Hepatocyte (in vitro differentiated cells): Measurements from ENCODE around the gene CEACAM7. TPM values are rescaled to one million over a fixed set of nuclear protein-coding genes. Genes with fewer than 3 reads are reported as not detected.

ENCODE experiments used
- DNase-seq: peaks from one replicate; pipeline ENCODE4 v3.0.0-alpha.2; 2016; ENCODE audit warnings: low spot score
- H2AFZ ChIP-seq: fragments of 200-600 bp; sonication (generic); 2 replicates; pipeline ENCODE4 v1.6.0; 2016; ENCODE audit warnings: antibody characterized with exemption, mild to moderate bottlenecking
- H3K27ac ChIP-seq: fragments of 200-600 bp; sonication (generic); 2 replicates; pipeline ENCODE4 v1.5.1; 2016; ENCODE audit warnings: mild to moderate bottlenecking
- H3K27me3 ChIP-seq: fragments of 200-600 bp; sonication (generic); 2 replicates; pipeline ENCODE4 v1.6.1; 2016
- H3K36me3 ChIP-seq: fragments of 200-600 bp; sonication (generic); replicated peaks from 2 replicates; pipeline ENCODE4 v1.5.1; 2016; ENCODE audit warnings: low read depth; ENCODE audit not compliant: insufficient read depth
- H3K4me1 ChIP-seq: fragments of 200-600 bp; sonication (generic); 2 replicates; pipeline ENCODE4 v1.5.1; 2016; ENCODE audit warnings: mild to moderate bottlenecking, moderate library complexity; ENCODE audit not compliant: insufficient read depth
- H3K4me2 ChIP-seq: fragments of 200-600 bp; sonication (generic); 2 replicates; pipeline ENCODE4 v1.6.0; 2016
- H3K4me3 ChIP-seq: fragments of 200-600 bp; sonication (generic); 2 replicates; pipeline ENCODE4 v1.5.1; 2016; ENCODE audit warnings: mild to moderate bottlenecking
- H3K79me2 ChIP-seq: fragments of 200-600 bp; sonication (generic); 2 replicates; pipeline ENCODE4 v1.6.0; 2017; ENCODE audit warnings: mild to moderate bottlenecking
- H3K9me2 ChIP-seq: fragments of 200-600 bp; sonication (generic); replicated peaks from 2 replicates; pipeline ENCODE4 v1.6.0; 2017; ENCODE audit warnings: mild to moderate bottlenecking; ENCODE audit not compliant: insufficient read depth
- H3K9me3 ChIP-seq: fragments of 200-600 bp; sonication (generic); 2 replicates; pipeline ENCODE4 v1.5.1; 2016; ENCODE audit warnings: low read depth, mild to moderate bottlenecking
- H4K20me1 ChIP-seq: fragments of 200-600 bp; sonication (generic); 2 replicates; pipeline ENCODE4 v1.6.0; 2016; ENCODE audit warnings: mild to moderate bottlenecking; ENCODE audit not compliant: insufficient read depth, poor library complexity, severe bottlenecking
- EZH2 ChIP-seq: fragments of 200-600 bp; sonication (generic); IDR thresholded peaks from 2 replicates; pipeline ENCODE4 v1.6.1; 2016; ENCODE audit warnings: antibody characterized with exemption, mild to moderate bottlenecking, borderline replicate concordance
- EZH2phosphoT487 ChIP-seq: fragments of 200-600 bp; sonication (generic); IDR thresholded peaks from one replicate; pipeline ENCODE4 v1.6.1; 2018; ENCODE audit warnings: antibody characterized with exemption, mild to moderate bottlenecking, low read depth, moderate library complexity; ENCODE audit not compliant: unreplicated experiment, severe bottlenecking
- WGBS: methylation state at CpG from one replicate; pipeline ENCODE4 v1.1.6; 2016; ENCODE audit warnings: low lambda C conversion rate; ENCODE audit errors: missing lambda C conversion rate; 5-methylcytosine and 5-hydroxymethylcytosine counted together
- polyA plus RNA-seq: library from polyadenylated mRNA; unstranded; fragments of >200 nt; fragmentation: Nextera tagmentation; extraction: Ambion mirVana; gene quantifications from 2 replicates; pipeline ENCODE4 v1.2.1, GENCODE V29; 2016
- total RNA-seq: library from RNA; depleted of rRNA; stranded (reverse); fragments of >200 nt; gene quantifications from 2 replicates; pipeline ENCODE4 v1.2.3, GENCODE V29; 2014
- TF ChIP-seq, protein P1 (sequence below): fragments of 200-600 bp; sonication (generic); IDR thresholded peaks from 2 replicates; pipeline ENCODE4 v1.5.1; 2016; ENCODE audit warnings: antibody characterized with exemption, mild to moderate bottlenecking; ENCODE audit not compliant: poor library complexity

Gene CEACAM7
- total and polyA plus RNA-seq, 2 experiments from 2014 or later: 2.7 TPM; not detected in 1

DNA sequence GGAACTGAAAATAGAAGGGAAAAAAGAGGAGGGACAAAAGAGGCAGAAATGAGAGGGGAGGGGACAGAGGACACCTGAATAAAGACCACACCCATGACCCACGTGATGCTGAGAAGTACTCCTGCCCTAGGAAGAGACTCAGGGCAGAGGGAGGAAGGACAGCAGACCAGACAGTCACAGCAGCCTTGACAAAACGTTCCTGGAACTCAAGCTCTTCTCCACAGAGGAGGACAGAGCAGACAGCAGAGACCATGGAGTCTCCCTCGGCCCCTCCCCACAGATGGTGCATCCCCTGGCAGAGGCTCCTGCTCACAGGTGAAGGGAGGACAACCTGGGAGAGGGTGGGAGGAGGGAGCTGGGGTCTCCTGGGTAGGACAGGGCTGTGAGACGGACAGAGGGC, 20.4 kb upstream of the CEACAM7 start, which contains the start of gene CEACAM5:
TSS of gene CEACAM5 (plus strand) at position 146 of the 400 bp plus-strand sequence. CDS start at position 252, 106 bp downstream.
- Histone ChIP-seq H3K36me3 (no peaks in the 10 kb centered on the region), H3K27ac (no peak within 1 kb of the TSS), H2AFZ (no peak within 1 kb of the TSS), H3K9me2 (no peaks in the 10 kb centered on the region), H3K27me3 (no peaks in the 10 kb centered on the region), H4K20me1 (no peaks in the 10 kb centered on the region), H3K4me3 (no peak within 1 kb of the TSS), H3K9me3 (no peaks in the 10 kb centered on the region), H3K79me2 (no peaks in the 10 kb centered on the region), H3K4me2 (no peak within 1 kb of the TSS), H3K4me1 (no peaks in the 10 kb centered on the region)
- 34% methylated on average over 4 of the region's 4 CpGs for WGBS
- DNase-seq: no peak
- TF ChIP-seq, protein P1, sequence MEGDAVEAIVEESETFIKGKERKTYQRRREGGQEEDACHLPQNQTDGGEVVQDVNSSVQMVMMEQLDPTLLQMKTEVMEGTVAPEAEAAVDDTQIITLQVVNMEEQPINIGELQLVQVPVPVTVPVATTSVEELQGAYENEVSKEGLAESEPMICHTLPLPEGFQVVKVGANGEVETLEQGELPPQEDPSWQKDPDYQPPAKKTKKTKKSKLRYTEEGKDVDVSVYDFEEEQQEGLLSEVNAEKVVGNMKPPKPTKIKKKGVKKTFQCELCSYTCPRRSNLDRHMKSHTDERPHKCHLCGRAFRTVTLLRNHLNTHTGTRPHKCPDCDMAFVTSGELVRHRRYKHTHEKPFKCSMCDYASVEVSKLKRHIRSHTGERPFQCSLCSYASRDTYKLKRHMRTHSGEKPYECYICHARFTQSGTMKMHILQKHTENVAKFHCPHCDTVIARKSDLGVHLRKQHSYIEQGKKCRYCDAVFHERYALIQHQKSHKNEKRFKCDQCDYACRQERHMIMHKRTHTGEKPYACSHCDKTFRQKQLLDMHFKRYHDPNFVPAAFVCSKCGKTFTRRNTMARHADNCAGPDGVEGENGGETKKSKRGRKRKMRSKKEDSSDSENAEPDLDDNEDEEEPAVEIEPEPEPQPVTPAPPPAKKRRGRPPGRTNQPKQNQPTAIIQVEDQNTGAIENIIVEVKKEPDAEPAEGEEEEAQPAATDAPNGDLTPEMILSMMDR: no peak
- TF ChIP-seq EZH2phosphoT487 (no peak), EZH2 (no peak)

GRCh38 chr19:41707871-41708371, 19.9 kb upstream of the CEACAM7 start:
- Histone ChIP-seq H3K9me2 (no peaks in the 10 kb centered on the region), H3K27ac (no peak overlapping the region), H3K4me1 (no peaks in the 10 kb centered on the region), H3K9me3 (no peaks in the 10 kb centered on the region), H3K4me3 (no peak overlapping the region), H3K27me3 (no peaks in the 10 kb centered on the region), H4K20me1 (no peaks in the 10 kb centered on the region), H3K79me2 (no peaks in the 10 kb centered on the region), H3K4me2 (no peak overlapping the region), H2AFZ (no peak overlapping the region), H3K36me3 (no peaks in the 10 kb centered on the region)
- WGBS: 62% methylated on average over 5 of the region's 5 CpGs
- TF ChIP-seq EZH2phosphoT487: no peak
- TF ChIP-seq, protein P1: no peak
- no peak for TF ChIP-seq EZH2
- DNase-seq: no peak

DNA sequence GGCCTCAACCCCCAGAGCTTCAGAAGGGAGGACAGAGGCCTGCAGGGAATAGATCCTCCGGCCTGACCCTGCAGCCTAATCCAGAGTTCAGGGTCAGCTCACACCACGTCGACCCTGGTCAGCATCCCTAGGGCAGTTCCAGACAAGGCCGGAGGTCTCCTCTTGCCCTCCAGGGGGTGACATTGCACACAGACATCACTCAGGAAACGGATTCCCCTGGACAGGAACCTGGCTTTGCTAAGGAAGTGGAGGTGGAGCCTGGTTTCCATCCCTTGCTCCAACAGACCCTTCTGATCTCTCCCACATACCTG, 19.4 kb upstream of the CEACAM7 start:
- no peak overlapping the region for H3K4me2 ChIP-seq
- H3K4me1 ChIP-seq: no peaks in the 10 kb centered on the region
- no peaks in the 10 kb centered on the region for H3K79me2 ChIP-seq
- no peaks in the 10 kb centered on the region for H3K9me3 ChIP-seq
- no peak overlapping the region for H2AFZ ChIP-seq
- no peaks in the 10 kb centered on the region for H3K36me3 ChIP-seq
- WGBS: 68% methylated on average over 5 of the region's 5 CpGs
- no peaks in the 10 kb centered on the region for H4K20me1 ChIP-seq
- TF ChIP-seq, protein P1: no peak
- no peak for TF ChIP-seq EZH2phosphoT487
- no peaks in the 10 kb centered on the region for H3K27me3 ChIP-seq
- no peak overlapping the region for H3K4me3 ChIP-seq
- H3K27ac ChIP-seq: no peak overlapping the region
- no peaks in the 10 kb centered on the region for H3K9me2 ChIP-seq
- DNase-seq: no peak

DNA sequence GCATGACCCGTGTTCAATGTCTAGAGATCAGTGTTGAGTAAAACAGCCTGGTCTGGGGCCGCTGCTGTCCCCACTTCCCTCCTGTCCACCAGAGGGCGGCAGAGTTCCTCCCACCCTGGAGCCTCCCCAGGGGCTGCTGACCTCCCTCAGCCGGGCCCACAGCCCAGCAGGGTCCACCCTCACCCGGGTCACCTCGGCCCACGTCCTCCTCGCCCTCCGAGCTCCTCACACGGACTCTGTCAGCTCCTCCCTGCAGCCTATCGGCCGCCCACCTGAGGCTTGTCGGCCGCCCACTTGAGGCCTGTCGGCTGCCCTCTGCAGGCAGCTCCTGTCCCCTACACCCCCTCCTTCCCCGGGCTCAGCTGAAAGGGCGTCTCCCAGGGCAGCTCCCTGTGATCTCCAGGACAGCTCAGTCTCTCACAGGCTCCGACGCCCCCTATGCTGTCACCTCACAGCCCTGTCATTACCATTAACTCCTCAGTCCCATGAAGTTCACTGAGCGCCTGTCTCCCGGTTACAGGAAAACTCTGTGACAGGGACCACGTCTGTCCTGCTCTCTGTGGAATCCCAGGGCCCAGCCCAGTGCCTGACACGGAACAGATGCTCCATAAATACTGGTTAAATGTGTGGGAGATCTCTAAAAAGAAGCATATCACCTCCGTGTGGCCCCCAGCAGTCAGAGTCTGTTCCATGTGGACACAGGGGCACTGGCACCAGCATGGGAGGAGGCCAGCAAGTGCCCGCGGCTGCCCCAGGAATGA, 18.9 kb upstream of the CEACAM7 start:
- Histone ChIP-seq H3K4me3 (no peak overlapping the region), H3K79me2 (no peaks in the 10 kb centered on the region), H3K9me2 (no peaks in the 10 kb centered on the region), H3K4me2 (no peak overlapping the region), H3K4me1 (no peaks in the 10 kb centered on the region), H4K20me1 (no peaks in the 10 kb centered on the region), H2AFZ (no peak overlapping the region), H3K27me3 (no peaks in the 10 kb centered on the region), H3K36me3 (no peaks in the 10 kb centered on the region), H3K27ac (no peak overlapping the region), H3K9me3 (no peaks in the 10 kb centered on the region)
- TF ChIP-seq EZH2 (no peak), EZH2phosphoT487 (no peak)
- TF ChIP-seq, protein P1: peak; percentile 18
- peak; percentile 15 for DNase-seq
- 61% methylated on average over 26 of the region's 26 CpGs for whole genome bisulfite sequencing
